BJ (cell line): ENCODE results near the gene LTA4H. TPM values are rescaled to one million over a fixed set of nuclear protein-coding genes. Genes with fewer than 3 reads are reported as not detected.
"Not testable (repeated sequence)": the region's sequence is repeated elsewhere in the genome, so short reads cannot be mapped to it uniquely, and the experiment has no call there.

Experiments used
- CTCF ChIA-PET: fragments of 350-600 bp; formaldehyde crosslinking; extraction: SDS; loops from one replicate; lab custom pipeline; 2021; ENCODE audit warnings: antibody characterized with exemption, inconsistent platforms; lab: Yijun Ruan, JAX
- POLR2A ChIA-PET: fragments of 300-600 bp; sonication (Branson Sonifier 250); formaldehyde crosslinking; extraction: SDS; loops from one replicate; lab custom pipeline; 2021; ENCODE audit warnings: antibody characterized with exemption; lab: Charles Lee
- DNase-seq: peaks from one replicate; pipeline ENCODE4 v3.0.0-alpha.2; 2011; ENCODE audit warnings: low read depth
- H3K27me3 ChIP-seq: 2 replicates; pipeline ENCODE4 v1.6.0; 2011; ENCODE audit warnings: low read length; ENCODE audit not compliant: control insufficient read depth, insufficient read depth
- H3K36me3 ChIP-seq: 2 replicates; pipeline ENCODE4 v1.5.1; 2011; ENCODE audit warnings: low read length; ENCODE audit not compliant: control insufficient read depth, insufficient read depth
- H3K4me3 ChIP-seq: 2 replicates; pipeline ENCODE4 v1.5.1; 2011; ENCODE audit warnings: low read depth, mild to moderate bottlenecking, control low read depth, low read length
- polyA plus RNA-seq: library from polyadenylated mRNA; depleted of rRNA; stranded (reverse); fragments of >200 nt; gene quantifications from 2 replicates; pipeline ENCODE4 v1.2.3, GENCODE V29; 2011
- TF ChIP-seq, protein P1 (sequence below): IDR thresholded peaks from 2 replicates; pipeline ENCODE4 v1.5.1; 2011; ENCODE audit warnings: low read depth, mild to moderate bottlenecking, control low read depth, inconsistent platforms, low read length, moderate library complexity; ENCODE audit not compliant: insufficient read depth

The LTA4H gene
- polyA plus RNA-seq, 1 experiment: 35.1 TPM

DNA sequence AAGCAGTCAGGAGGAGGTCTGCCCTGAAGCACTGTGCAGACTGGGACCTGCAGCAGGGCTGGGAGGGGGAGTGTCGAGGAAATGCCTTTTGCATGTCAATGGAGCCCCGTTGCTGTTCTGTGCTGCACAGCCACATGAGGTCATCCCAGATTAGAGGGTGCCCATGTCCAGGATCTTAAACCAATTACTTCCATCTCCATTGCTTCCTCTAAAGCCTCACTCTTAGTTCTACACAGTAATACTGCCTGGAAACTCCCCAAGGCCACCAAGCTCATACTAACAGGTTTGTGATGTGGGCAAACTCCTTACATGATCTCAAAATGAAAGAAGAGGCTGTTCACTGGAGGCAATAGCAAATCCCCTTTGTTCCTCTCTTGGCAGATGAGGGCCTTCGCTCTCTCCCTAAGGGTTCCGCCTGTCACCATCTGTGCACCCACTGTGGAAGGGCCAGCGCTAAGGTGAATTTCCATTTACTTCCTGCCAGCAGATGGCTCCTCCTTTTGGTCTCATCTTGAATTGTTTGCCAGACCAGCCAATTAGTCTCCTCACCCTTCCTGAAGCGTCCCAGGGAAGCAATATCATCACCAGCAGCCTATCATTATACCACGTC, 35.4 kb upstream of the LTA4H start:
- TF ChIP-seq, protein P1, sequence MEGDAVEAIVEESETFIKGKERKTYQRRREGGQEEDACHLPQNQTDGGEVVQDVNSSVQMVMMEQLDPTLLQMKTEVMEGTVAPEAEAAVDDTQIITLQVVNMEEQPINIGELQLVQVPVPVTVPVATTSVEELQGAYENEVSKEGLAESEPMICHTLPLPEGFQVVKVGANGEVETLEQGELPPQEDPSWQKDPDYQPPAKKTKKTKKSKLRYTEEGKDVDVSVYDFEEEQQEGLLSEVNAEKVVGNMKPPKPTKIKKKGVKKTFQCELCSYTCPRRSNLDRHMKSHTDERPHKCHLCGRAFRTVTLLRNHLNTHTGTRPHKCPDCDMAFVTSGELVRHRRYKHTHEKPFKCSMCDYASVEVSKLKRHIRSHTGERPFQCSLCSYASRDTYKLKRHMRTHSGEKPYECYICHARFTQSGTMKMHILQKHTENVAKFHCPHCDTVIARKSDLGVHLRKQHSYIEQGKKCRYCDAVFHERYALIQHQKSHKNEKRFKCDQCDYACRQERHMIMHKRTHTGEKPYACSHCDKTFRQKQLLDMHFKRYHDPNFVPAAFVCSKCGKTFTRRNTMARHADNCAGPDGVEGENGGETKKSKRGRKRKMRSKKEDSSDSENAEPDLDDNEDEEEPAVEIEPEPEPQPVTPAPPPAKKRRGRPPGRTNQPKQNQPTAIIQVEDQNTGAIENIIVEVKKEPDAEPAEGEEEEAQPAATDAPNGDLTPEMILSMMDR: no peak
- H3K27me3 ChIP-seq: no peaks in the 10 kb centered on the region
- DNase-seq: no peak
- no peaks in the 10 kb centered on the region for H3K36me3 ChIP-seq
- POLR2A ChIA-PET: no interaction called here
- CTCF ChIA-PET: interaction anchor here (0.9 to 2.7 kb wide), 2 partner anchors 35 to 145 kb away, joined by 3 to 15 read pairs; partner anchors contain the start of gene LTA4H
- no peak overlapping the region for H3K4me3 ChIP-seq

- TF ChIP-seq, protein P1: no peak
- H3K27me3 ChIP-seq: no peaks in the 10 kb centered on the region
- DNase-seq: no peak
- H3K36me3 ChIP-seq: no peaks in the 10 kb centered on the region
- CTCF ChIA-PET: interaction anchor here (0.6 to 2.7 kb wide), 3 partner anchors 34 to 447 kb away, joined by 3 to 15 read pairs (median 3); partner anchors contain the start of gene LTA4H
- POLR2A ChIA-PET: no interaction called here
- H3K4me3 ChIP-seq: no peak overlapping the region
These were observed 34.3 kb upstream of the LTA4H start for GRCh38 chr12:96069511-96070231.

DNA sequence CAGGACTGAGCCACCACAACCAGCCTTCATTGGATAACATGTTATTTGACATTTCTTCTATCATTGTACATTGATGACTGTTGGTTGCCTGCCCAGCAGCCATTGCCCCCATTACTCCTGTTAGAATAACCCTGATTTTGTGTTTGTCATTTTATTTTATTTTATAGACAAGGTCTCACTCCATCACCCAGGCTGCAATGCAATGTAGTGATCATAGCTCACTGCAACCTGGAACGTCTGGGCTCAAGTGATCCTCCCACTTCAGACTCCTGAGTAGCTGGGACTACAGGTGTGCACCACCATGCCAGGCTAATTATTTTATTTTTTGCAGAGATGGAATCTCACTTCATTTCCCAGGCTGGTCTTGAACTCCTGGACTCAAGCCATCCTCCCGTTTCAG, 33.2 kb upstream of the LTA4H start:
- TF ChIP-seq, protein P1: no peak
- no peak overlapping the region for H3K4me3 ChIP-seq
- no peaks in the 10 kb centered on the region for H3K27me3 ChIP-seq
- POLR2A ChIA-PET: no interaction called here
- CTCF ChIA-PET: interaction anchor here (0.6 to 3.6 kb wide), 3 partner anchors 147 to 1194 kb away, joined by 3 to 19 read pairs (median 15); no protein-coding TSS in a partner anchor
- no peaks in the 10 kb centered on the region for H3K36me3 ChIP-seq
- DNase-seq: no peak

DNA sequence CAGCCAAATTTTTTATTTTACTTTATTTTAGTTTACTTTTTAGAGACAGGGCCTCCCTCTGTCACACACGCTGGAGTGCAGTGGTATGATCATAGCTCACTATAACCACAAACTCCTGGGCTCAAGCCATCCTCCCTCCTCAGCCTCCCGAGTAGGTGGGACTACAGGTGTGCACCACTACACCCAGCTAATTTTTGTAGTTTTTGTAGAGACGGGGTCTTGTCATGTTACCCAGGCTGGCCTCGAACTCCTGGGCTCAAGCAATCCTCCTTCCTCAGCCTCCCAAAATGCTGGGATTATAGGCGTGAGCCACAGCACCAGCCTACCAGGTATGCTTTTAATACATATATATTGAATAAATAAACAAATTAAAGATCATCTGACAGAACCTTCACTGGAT, 32.7 kb upstream of the LTA4H start:
- no peak overlapping the region for H3K4me3 ChIP-seq
- ChIA-PET CTCF (interaction anchor here (0.6 to 4.7 kb wide), 4 partner anchors 147 to 1194 kb away, joined by 3 to 48 read pairs (median 17); no protein-coding TSS in a partner anchor), POLR2A (no interaction called here)
- H3K27me3 ChIP-seq: no peaks in the 10 kb centered on the region
- TF ChIP-seq, protein P1: no peak
- H3K36me3 ChIP-seq: no peaks in the 10 kb centered on the region
- DNase-seq: no peak

DNA sequence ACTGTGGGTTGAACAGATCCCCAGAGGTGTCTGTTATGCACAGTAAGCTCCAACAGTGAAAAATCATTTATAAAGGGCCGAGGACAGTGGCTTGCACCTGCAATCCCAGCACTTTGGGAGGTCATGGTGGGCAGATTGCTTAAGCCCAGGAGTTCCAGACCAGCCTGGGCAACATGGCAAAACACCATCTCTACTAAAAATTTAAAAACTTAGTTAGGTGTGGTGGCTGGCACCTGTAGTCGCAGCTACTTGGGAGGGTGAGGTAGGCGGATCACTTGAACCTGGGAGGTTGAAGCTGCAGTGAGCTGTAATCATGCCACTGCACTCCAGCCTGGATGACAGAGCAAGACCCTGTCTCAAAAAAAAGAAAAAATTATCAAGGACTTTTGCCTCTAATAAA, 30.4 kb upstream of the LTA4H start:
- H3K27me3 ChIP-seq, POLR2A ChIA-PET, H3K4me3 ChIP-seq, DNase-seq, H3K36me3 ChIP-seq: not testable (repeated sequence)
- CTCF ChIA-PET: interaction anchor here (3.6 to 4.7 kb wide), 2 partner anchors 150 to 451 kb away, joined by 19 to 48 read pairs; no protein-coding TSS in a partner anchor
